ENCODE results near the gene ELP5. TPM values are rescaled to one million over a fixed set of nuclear protein-coding genes. Genes with fewer than 3 reads are reported as not detected.

Gene ELP5
- total RNA-seq, 1 donor = 35.6 TPM

- no peak for DNase-seq (ENCODE audit: low read depth)
- no peak overlapping the region for H3K4me3 ChIP-seq (ENCODE audit: low read depth, low read length)
- TF ChIP-seq, protein P1, sequence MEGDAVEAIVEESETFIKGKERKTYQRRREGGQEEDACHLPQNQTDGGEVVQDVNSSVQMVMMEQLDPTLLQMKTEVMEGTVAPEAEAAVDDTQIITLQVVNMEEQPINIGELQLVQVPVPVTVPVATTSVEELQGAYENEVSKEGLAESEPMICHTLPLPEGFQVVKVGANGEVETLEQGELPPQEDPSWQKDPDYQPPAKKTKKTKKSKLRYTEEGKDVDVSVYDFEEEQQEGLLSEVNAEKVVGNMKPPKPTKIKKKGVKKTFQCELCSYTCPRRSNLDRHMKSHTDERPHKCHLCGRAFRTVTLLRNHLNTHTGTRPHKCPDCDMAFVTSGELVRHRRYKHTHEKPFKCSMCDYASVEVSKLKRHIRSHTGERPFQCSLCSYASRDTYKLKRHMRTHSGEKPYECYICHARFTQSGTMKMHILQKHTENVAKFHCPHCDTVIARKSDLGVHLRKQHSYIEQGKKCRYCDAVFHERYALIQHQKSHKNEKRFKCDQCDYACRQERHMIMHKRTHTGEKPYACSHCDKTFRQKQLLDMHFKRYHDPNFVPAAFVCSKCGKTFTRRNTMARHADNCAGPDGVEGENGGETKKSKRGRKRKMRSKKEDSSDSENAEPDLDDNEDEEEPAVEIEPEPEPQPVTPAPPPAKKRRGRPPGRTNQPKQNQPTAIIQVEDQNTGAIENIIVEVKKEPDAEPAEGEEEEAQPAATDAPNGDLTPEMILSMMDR (IDR thresholded peaks at IDR 0.05; ENCODE audit: insufficient read depth, low read length) = no peak
Measured at GRCh38 chr17:7208027-7208571, 43.9 kb upstream of the ELP5 start.

GRCh38 chr17:7208754-7209460, 43.1 kb upstream of the ELP5 start:
- H3K4me3 ChIP-seq (ENCODE audit: low read depth, low read length) = no peak overlapping the region
- DNase-seq (ENCODE audit: low read depth) = no peak
- TF ChIP-seq, protein P1 (IDR thresholded peaks at IDR 0.05; ENCODE audit: insufficient read depth, low read length) = no peak

- DNase-seq (ENCODE audit: low read depth) = no peak
- peak overlapping the region; percentile 37 for H3K4me3 ChIP-seq (ENCODE audit: low read depth, low read length)
- TF ChIP-seq, protein P1 (IDR thresholded peaks at IDR 0.05; ENCODE audit: insufficient read depth, low read length) = no peak
Measured at GRCh38 chr17:7211491-7212273, 40.3 kb upstream of the ELP5 start.

DNA sequence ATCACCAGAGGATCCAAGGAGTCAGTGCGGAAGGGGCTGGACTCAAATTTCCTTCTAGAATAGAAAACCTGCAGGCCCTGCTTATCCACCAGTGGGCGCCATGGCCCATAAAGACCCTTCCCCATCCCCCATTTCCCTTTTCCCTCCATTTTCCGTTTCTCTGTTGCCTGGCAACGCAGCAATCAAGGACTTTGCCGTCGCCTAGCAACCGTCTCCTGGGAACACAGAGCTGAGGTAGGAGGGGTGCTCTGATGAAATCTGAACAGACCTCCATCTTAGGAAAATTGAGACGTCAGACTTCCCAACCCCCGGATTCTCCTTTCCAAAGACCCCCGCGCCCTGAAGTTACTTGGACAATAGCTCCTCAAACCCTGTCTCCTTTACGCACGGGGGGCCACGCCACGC, 38.1 kb upstream of the ELP5 start:
- peak; percentile 69 for DNase-seq (ENCODE audit: low read depth)
- TF ChIP-seq, protein P1 (IDR thresholded peaks at IDR 0.05; ENCODE audit: insufficient read depth, low read length) = peak; percentile 44
- peak overlapping the region; percentile 70 for H3K4me3 ChIP-seq (ENCODE audit: low read depth, low read length)

DNA sequence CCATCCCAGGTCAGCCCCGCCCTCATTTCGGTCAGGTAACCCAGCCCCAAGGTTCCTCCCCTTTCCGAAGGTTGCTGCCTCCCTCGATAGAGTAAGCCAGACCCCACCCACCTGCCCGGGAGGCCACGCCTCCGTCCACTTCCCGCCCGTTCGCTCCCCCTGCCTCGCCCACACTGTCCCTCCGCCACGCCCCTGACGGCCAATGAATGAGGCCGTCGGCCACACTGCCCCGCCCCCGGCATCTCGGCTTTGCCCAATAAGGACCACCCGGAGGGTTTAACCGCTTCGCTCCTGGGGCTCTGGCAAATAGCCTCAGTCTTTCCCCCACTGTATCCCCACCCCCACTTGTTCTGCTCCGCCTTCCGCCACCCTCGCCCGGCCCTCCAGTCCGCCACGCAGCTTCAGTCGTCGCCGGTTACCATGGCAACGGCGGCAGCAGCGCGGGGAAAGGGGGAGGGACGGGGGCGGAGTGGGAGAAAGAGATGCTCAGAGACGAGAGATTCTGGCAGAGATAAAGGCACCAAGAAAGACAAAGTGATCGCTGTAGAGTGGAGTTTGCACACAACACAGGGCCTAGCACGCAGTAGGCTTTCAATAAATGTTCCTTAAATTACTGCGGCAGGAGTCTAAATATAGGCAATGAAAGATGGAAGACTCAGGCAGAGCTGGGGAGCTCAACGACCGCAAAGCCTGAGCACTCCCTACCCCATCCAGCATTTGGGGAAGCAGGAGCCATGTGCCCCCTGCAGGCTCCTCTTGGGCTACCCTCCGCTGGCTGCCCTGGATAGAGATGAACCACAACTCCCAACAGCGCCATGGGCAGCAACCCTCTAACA, 37.5 kb upstream of the ELP5 start:
- DNase-seq (ENCODE audit: low read depth) = peak; percentile 97
- TF ChIP-seq, protein P1 (IDR thresholded peaks at IDR 0.05; ENCODE audit: insufficient read depth, low read length) = peak; percentile 71
- peak overlapping the region; percentile 70 for H3K4me3 ChIP-seq (ENCODE audit: low read depth, low read length)

- DNase-seq (ENCODE audit: low read depth) = no peak
Measured at GRCh38 chr17:7215136-7215638, 36.8 kb upstream of the ELP5 start.

More at GRCh38 chr17:7215136-7215638, 36.8 kb upstream of the ELP5 start:
- peak overlapping the region; percentile 72 for H3K4me3 ChIP-seq (ENCODE audit: low read depth, low read length)
- TF ChIP-seq, protein P1 (IDR thresholded peaks at IDR 0.05; ENCODE audit: insufficient read depth, low read length) = no peak

Data from fibroblast of the aortic adventitia (primary cell).